ENCODE data around the gene DAZAP1. TPM values are rescaled to one million over a fixed set of nuclear protein-coding genes. Genes with fewer than 3 reads are reported as not detected.
A peak's percentile ranks its signal among the peaks of the same experiment; 100 is the strongest.

DAZAP1 gene
- total RNA-seq, 1 donor = 40.9 TPM

GRCh38 chr19:1361601-1362386 is 45.6 kb upstream of the DAZAP1 start:
- Histone ChIP-seq H3K4me1 (ENCODE audit: insufficient read depth, low read length) (peaks cover 24% of the 10 kb centered on the region), H3K36me3 (ENCODE audit: insufficient read depth, low read length) (peaks cover 61% of the 10 kb centered on the region), H3K79me2 (ENCODE audit: insufficient read depth, low read length) (peaks cover 23% of the 10 kb centered on the region), H3K27ac (ENCODE audit: low read depth, low read length) (peak overlapping the region; percentile 85), H3K4me2 (ENCODE audit: insufficient read depth, low read length) (peak overlapping the region; percentile 81), H4K20me1 (ENCODE audit: insufficient read depth, low read length) (no peaks in the 10 kb centered on the region), H3K27me3 (ENCODE audit: insufficient read depth, low read length) (no peaks in the 10 kb centered on the region), H3K9me3 (ENCODE audit: low read depth, low read length) (no peaks in the 10 kb centered on the region), H2AFZ (ENCODE audit: low read length) (no peak overlapping the region), H3K4me3 (ENCODE audit: insufficient read depth, low read length) (peak overlapping the region; percentile 64)
- TF ChIP-seq, protein P1, sequence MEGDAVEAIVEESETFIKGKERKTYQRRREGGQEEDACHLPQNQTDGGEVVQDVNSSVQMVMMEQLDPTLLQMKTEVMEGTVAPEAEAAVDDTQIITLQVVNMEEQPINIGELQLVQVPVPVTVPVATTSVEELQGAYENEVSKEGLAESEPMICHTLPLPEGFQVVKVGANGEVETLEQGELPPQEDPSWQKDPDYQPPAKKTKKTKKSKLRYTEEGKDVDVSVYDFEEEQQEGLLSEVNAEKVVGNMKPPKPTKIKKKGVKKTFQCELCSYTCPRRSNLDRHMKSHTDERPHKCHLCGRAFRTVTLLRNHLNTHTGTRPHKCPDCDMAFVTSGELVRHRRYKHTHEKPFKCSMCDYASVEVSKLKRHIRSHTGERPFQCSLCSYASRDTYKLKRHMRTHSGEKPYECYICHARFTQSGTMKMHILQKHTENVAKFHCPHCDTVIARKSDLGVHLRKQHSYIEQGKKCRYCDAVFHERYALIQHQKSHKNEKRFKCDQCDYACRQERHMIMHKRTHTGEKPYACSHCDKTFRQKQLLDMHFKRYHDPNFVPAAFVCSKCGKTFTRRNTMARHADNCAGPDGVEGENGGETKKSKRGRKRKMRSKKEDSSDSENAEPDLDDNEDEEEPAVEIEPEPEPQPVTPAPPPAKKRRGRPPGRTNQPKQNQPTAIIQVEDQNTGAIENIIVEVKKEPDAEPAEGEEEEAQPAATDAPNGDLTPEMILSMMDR (IDR thresholded peaks at IDR 0.05; ENCODE audit: extremely low read depth, low read depth, low read length) = no peak
- peak; percentile 96 for DNase-seq (ENCODE audit: insufficient read length, low spot score, missing footprints)

GRCh38 chr19:1362387-1363257 is 44.8 kb upstream of the DAZAP1 start:
- no peak overlapping the region for H2AFZ ChIP-seq (ENCODE audit: low read length)
- peak overlapping the region; percentile 85 for H3K27ac ChIP-seq (ENCODE audit: low read depth, low read length)
- peak; percentile 69 for DNase-seq (ENCODE audit: insufficient read length, low spot score, missing footprints)
- H3K36me3 ChIP-seq (ENCODE audit: insufficient read depth, low read length) = peaks cover 61% of the 10 kb centered on the region
- no peaks in the 10 kb centered on the region for H3K27me3 ChIP-seq (ENCODE audit: insufficient read depth, low read length)
- no peak overlapping the region for H3K4me3 ChIP-seq (ENCODE audit: insufficient read depth, low read length)
- H3K79me2 ChIP-seq (ENCODE audit: insufficient read depth, low read length) = peaks cover 23% of the 10 kb centered on the region
- H3K4me2 ChIP-seq (ENCODE audit: insufficient read depth, low read length) = peak overlapping the region; percentile 81
- H4K20me1 ChIP-seq (ENCODE audit: insufficient read depth, low read length) = no peaks in the 10 kb centered on the region
- H3K9me3 ChIP-seq (ENCODE audit: low read depth, low read length) = no peaks in the 10 kb centered on the region
- H3K4me1 ChIP-seq (ENCODE audit: insufficient read depth, low read length) = peaks cover 24% of the 10 kb centered on the region
- TF ChIP-seq, protein P1 (IDR thresholded peaks at IDR 0.05; ENCODE audit: extremely low read depth, low read depth, low read length) = no peak

DNA sequence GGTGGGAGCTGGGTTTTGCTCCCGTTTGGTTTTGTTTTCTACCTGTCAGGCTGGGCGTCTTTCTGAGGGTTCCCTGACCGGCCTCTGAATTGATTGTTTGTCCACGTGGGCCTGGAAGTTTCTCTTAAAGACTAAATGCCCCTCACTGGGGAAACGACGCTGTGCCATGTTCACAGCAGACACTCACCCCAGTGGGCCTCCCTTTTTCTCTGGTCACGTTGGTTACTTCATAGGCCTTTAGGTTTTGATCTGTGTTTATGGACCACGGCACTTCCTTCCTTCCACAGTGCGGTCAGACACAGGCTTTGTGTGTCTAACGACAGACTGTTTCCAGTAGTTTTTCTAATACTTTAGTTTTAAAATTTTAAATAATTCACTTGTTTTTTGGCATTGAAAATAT is 43.8 kb upstream of the DAZAP1 start:
- Histone ChIP-seq H3K4me1 (ENCODE audit: insufficient read depth, low read length) (peaks cover 24% of the 10 kb centered on the region), H4K20me1 (ENCODE audit: insufficient read depth, low read length) (no peaks in the 10 kb centered on the region), H3K27ac (ENCODE audit: low read depth, low read length) (no peak overlapping the region), H3K9me3 (ENCODE audit: low read depth, low read length) (no peaks in the 10 kb centered on the region), H3K4me2 (ENCODE audit: insufficient read depth, low read length) (no peak overlapping the region), H3K27me3 (ENCODE audit: insufficient read depth, low read length) (no peaks in the 10 kb centered on the region), H3K4me3 (ENCODE audit: insufficient read depth, low read length) (no peak overlapping the region), H3K79me2 (ENCODE audit: insufficient read depth, low read length) (peaks cover 23% of the 10 kb centered on the region), H2AFZ (ENCODE audit: low read length) (no peak overlapping the region), H3K36me3 (ENCODE audit: insufficient read depth, low read length) (peaks cover 54% of the 10 kb centered on the region)
- DNase-seq (ENCODE audit: insufficient read length, low spot score, missing footprints) = no peak
- TF ChIP-seq, protein P1 (IDR thresholded peaks at IDR 0.05; ENCODE audit: extremely low read depth, low read depth, low read length) = no peak

Data from osteoblast (primary cell).